ENCODE measurements around the gene CASP8AP2. TPM values are rescaled to one million over a fixed set of nuclear protein-coding genes. Genes with fewer than 3 reads are reported as not detected.
"Not testable (repeated sequence)": the region's sequence is repeated elsewhere in the genome, so short reads cannot be mapped to it uniquely, and the experiment has no call there.

Gene CASP8AP2
- total RNA-seq, 2 experiments from 2014 or later = 17.3 to 20.0 TPM

DNA sequence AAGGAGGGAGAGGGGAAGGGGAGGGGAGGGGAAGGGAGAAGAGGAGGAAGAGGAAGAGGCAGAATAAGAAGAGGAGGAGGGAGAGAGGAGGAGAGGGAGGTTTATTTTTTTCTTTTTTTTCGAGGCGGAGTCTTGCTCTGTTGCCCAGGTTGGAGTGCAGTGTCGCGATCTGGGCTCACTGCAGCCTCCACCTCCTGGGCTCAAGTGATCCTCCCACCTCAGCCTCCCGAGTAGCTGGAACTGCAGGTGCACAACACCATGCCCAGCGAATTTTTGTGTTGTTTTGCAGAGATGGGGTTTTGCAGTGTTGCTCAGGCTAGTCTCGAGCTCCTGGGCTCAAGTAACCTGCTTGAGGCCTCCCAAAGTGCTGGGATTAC lies 58.4 kb downstream of the CASP8AP2 start:
- intact Hi-C loops (cut with DNase I, micrococcal nuclease) = no loop called here

DNA sequence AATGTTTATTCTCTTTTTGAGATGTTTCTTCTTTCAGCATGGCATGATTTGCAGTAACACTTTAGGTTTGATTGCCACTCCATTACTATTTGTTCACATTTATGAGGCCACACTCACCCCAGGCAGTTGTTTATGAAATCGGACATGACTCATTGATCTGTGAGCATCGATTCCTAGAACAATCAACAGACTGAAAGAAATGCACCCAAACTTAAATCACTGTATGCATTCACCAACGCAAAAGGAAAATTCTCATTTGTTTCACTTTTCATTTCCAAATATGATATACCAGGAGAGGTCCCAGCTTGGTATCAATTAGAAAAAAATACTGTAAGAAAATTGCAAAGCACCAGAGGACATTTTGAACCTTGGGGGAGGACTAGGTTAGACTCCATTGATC lies 59.2 kb downstream of the CASP8AP2 start:
- no peaks in the 10 kb centered on the region for H3K36me3 ChIP-seq (ENCODE audit: insufficient read depth, low read length)
- CTCF ChIA-PET = no interaction called here
- ATAC-seq (ENCODE audit: poor library complexity) (no peak), DNase-seq (no peak)
- POLR2A ChIA-PET = no interaction called here
- peaks cover 42% of the 10 kb centered on the region for H3K27me3 Mint-ChIP-seq
- H3K27me3 ChIP-seq (ENCODE audit: control insufficient read depth in 1 of 2, insufficient read depth in 2 of 2, low read length in 2 of 2) = peaks cover 3 to 19% of the 10 kb centered on the region in 2 experiments
- no peak overlapping the region for H3K27ac Mint-ChIP-seq
- TF ChIP-seq, protein P1, sequence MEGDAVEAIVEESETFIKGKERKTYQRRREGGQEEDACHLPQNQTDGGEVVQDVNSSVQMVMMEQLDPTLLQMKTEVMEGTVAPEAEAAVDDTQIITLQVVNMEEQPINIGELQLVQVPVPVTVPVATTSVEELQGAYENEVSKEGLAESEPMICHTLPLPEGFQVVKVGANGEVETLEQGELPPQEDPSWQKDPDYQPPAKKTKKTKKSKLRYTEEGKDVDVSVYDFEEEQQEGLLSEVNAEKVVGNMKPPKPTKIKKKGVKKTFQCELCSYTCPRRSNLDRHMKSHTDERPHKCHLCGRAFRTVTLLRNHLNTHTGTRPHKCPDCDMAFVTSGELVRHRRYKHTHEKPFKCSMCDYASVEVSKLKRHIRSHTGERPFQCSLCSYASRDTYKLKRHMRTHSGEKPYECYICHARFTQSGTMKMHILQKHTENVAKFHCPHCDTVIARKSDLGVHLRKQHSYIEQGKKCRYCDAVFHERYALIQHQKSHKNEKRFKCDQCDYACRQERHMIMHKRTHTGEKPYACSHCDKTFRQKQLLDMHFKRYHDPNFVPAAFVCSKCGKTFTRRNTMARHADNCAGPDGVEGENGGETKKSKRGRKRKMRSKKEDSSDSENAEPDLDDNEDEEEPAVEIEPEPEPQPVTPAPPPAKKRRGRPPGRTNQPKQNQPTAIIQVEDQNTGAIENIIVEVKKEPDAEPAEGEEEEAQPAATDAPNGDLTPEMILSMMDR (IDR thresholded peaks at IDR 0.05) = no peak
- H3K4me1 ChIP-seq (ENCODE audit: insufficient read depth, low read length) = peaks cover 11% of the 10 kb centered on the region
- H3K4me3 ChIP-seq (ENCODE audit: low read length) = no peak overlapping the region
- no peak overlapping the region for H3K27ac ChIP-seq (ENCODE audit: low read depth in 1 of 2, low read length in 2 of 2)
- intact Hi-C loops (cut with DNase I, micrococcal nuclease) = no loop called here
- no peak overlapping the region for H3K4me3 Mint-ChIP-seq
- peaks cover 0 to 16% of the 10 kb centered on the region in 2 experiments for H3K9me3 ChIP-seq (ENCODE audit: control insufficient read depth in 1 of 2, insufficient read depth in 1 of 2, low read length in 2 of 2)
- H3K9me3 Mint-ChIP-seq = no peaks in the 10 kb centered on the region
- H3K4me1 Mint-ChIP-seq (ENCODE audit: low read depth) = no peaks in the 10 kb centered on the region
- H3K36me3 Mint-ChIP-seq (ENCODE audit: low read depth) = no peaks in the 10 kb centered on the region

More for the DNA sequence above, 58.4 kb downstream of the CASP8AP2 start:
- Histone ChIP-seq H3K27me3 (ENCODE audit: control insufficient read depth in 1 of 2, insufficient read depth in 2 of 2, low read length in 2 of 2) (peaks cover 3 to 16% of the 10 kb centered on the region in 2 experiments), H3K9me3 (ENCODE audit: control insufficient read depth in 1 of 2, insufficient read depth in 1 of 2, low read length in 2 of 2) (peaks cover 0 to 16% of the 10 kb centered on the region in 2 experiments), H3K4me1 (ENCODE audit: insufficient read depth, low read length) (peaks cover 11% of the 10 kb centered on the region), H3K36me3 (ENCODE audit: insufficient read depth, low read length) (no peaks in the 10 kb centered on the region), H3K4me3 (ENCODE audit: low read length) (no peak overlapping the region), H3K27ac (ENCODE audit: low read depth in 1 of 2, low read length in 2 of 2) (no peak overlapping the region)
- Mint-ChIP-seq H3K9me3 (no peaks in the 10 kb centered on the region), H3K27me3 (peaks cover 34% of the 10 kb centered on the region), H3K27ac (no peak overlapping the region), H3K4me3 (no peak overlapping the region), H3K4me1 (ENCODE audit: low read depth) (no peaks in the 10 kb centered on the region), H3K36me3 (ENCODE audit: low read depth) (no peaks in the 10 kb centered on the region)
- TF ChIP-seq, protein P1 (IDR thresholded peaks at IDR 0.05) = no peak
- ATAC-seq (ENCODE audit: poor library complexity) (no peak), DNase-seq (no peak)
- CTCF ChIA-PET = no interaction called here
- POLR2A ChIA-PET = interaction anchor here (0.6 to 1.3 kb wide), 2 partner anchors 18 to 69 kb away, joined by 4 read pairs; partner anchors contain the start of gene MDN1

DNA sequence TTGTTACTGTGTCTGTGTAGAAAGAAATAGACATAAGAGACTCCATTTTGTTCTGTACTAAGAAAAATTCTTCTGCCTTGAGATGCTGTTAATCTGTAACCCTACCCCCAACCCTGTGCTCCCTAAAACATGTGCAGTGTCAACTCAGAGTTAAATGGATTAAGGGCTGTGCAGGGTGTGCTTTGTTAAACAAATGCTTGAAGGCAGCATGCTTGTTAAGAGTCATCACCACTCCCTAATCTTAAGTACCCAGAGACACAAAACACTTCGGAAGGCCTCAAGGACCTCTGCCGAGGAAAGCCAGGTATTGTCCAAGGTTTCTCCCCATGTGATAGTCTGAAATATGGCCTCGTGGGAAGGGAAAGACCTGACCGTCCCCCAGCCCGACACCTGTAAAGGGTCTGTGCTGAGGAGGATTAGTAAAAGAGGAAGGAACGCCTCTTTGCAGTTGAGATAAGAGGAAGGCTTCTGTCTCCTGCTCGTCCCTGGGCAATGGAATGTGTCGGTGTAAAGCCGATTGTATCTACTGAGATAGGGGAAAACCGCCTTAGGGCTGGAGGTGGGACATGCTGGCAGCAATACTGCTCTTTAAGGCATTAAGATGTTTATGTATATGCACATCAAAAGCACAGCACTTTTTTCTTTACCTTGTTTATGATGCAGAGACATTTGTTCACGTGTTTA lies 61.3 kb downstream of the CASP8AP2 start:
- H3K27ac ChIP-seq (ENCODE audit: low read depth in 1 of 2, low read length in 2 of 2); H3K9me3 Mint-ChIP-seq; CTCF ChIA-PET; H3K27ac Mint-ChIP-seq; H3K4me3 Mint-ChIP-seq; POLR2A ChIA-PET; H3K4me3 ChIP-seq (ENCODE audit: low read length); H3K4me1 Mint-ChIP-seq (ENCODE audit: low read depth); ATAC-seq (ENCODE audit: poor library complexity); H3K36me3 Mint-ChIP-seq (ENCODE audit: low read depth); H3K36me3 ChIP-seq (ENCODE audit: insufficient read depth, low read length); DNase-seq; intact Hi-C loops (cut with DNase I, micrococcal nuclease): not testable (repeated sequence)
- peaks cover 14 to 28% of the 10 kb centered on the region in 2 experiments for H3K27me3 ChIP-seq (ENCODE audit: control insufficient read depth in 1 of 2, insufficient read depth in 2 of 2, low read length in 2 of 2)
- peaks cover 11% of the 10 kb centered on the region for H3K4me1 ChIP-seq (ENCODE audit: insufficient read depth, low read length)
- H3K27me3 Mint-ChIP-seq = peaks cover 61% of the 10 kb centered on the region
- H3K9me3 ChIP-seq (ENCODE audit: control insufficient read depth in 1 of 2, insufficient read depth in 1 of 2, low read length in 2 of 2) = peaks cover 0 to 16% of the 10 kb centered on the region in 2 experiments

DNA sequence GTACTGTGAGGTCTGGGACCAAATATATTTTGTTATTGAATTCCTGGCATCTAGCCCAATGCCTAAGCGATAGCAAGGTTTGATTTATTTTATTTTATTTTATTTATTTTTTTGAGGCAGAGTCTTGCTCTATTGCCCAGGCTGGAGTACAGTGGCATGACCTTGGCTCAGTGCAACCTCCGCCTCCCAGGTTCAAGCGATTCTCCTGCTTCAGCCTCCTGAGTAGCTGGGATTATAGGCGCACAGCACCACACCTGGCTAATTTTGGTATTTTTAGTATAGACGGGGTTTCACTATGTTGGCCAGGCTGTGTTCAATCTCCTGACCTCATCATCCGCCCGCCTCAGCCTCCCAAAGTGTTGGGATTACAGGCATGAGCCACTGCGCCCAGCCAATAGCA lies 62.9 kb downstream of the CASP8AP2 start:
- POLR2A ChIA-PET; intact Hi-C loops (cut with DNase I, micrococcal nuclease); H3K4me3 Mint-ChIP-seq; H3K9me3 Mint-ChIP-seq; H3K27ac ChIP-seq (ENCODE audit: low read depth in 1 of 2, low read length in 2 of 2); ATAC-seq (ENCODE audit: poor library complexity); H3K36me3 ChIP-seq (ENCODE audit: insufficient read depth, low read length); H3K9me3 ChIP-seq (ENCODE audit: control insufficient read depth in 1 of 2, insufficient read depth in 1 of 2, low read length in 2 of 2); H3K27ac Mint-ChIP-seq; H3K4me1 ChIP-seq (ENCODE audit: insufficient read depth, low read length); H3K4me3 ChIP-seq (ENCODE audit: low read length); DNase-seq; CTCF ChIA-PET; H3K36me3 Mint-ChIP-seq (ENCODE audit: low read depth); H3K4me1 Mint-ChIP-seq (ENCODE audit: low read depth): not testable (repeated sequence)
- peaks cover 74% of the 10 kb centered on the region for H3K27me3 Mint-ChIP-seq
- H3K27me3 ChIP-seq (ENCODE audit: control insufficient read depth in 1 of 2, insufficient read depth in 2 of 2, low read length in 2 of 2) = peaks cover 14 to 30% of the 10 kb centered on the region in 2 experiments

Measured in CD4-positive, alpha-beta T cell (primary cell).